Peyer's patch (tissue), 4 donors: ENCODE results near the gene TECR.

Experiments
- CTCF ChIP-seq, 6 experiments: fragments of 450-650 bp in 4 of 6; fragments of 200-600 bp in 2 of 6; sonication (generic) in 1 of 6; IDR thresholded peaks; one replicate each; pipeline ENCODE4 v1.5.1; 2017 to 2019; ENCODE audit warnings: antibody characterized with exemption in 6 of 6, mild to moderate bottlenecking in 3 of 6, moderate library complexity in 1 of 6
- POLR2A ChIP-seq, 2 donors: fragments of 450-650 bp; IDR thresholded peaks; one replicate each; pipeline ENCODE4 v1.5.1; 2017; ENCODE audit warnings: antibody characterized with exemption in 2 of 2, mild to moderate bottlenecking in 2 of 2, moderate library complexity in 2 of 2

- TF ChIP-seq CTCF (IDR thresholded peaks at IDR 0.05) (no peak), POLR2A (IDR thresholded peaks at IDR 0.05) (no peak)
Observed at GRCh38 chr19:14570864-14571527, 41.6 kb downstream of the TECR start.
